Measurements from ENCODE around the gene PPP2R5A. TPM values are rescaled to one million over a fixed set of nuclear protein-coding genes. Genes with fewer than 3 reads are reported as not detected.
"Not testable (repeated sequence)": the region's sequence is repeated elsewhere in the genome, so short reads cannot be mapped to it uniquely, and the experiment has no call there.

Gene PPP2R5A
- total RNA-seq, 1 experiment from 2014 or later: 65.3 TPM

DNA sequence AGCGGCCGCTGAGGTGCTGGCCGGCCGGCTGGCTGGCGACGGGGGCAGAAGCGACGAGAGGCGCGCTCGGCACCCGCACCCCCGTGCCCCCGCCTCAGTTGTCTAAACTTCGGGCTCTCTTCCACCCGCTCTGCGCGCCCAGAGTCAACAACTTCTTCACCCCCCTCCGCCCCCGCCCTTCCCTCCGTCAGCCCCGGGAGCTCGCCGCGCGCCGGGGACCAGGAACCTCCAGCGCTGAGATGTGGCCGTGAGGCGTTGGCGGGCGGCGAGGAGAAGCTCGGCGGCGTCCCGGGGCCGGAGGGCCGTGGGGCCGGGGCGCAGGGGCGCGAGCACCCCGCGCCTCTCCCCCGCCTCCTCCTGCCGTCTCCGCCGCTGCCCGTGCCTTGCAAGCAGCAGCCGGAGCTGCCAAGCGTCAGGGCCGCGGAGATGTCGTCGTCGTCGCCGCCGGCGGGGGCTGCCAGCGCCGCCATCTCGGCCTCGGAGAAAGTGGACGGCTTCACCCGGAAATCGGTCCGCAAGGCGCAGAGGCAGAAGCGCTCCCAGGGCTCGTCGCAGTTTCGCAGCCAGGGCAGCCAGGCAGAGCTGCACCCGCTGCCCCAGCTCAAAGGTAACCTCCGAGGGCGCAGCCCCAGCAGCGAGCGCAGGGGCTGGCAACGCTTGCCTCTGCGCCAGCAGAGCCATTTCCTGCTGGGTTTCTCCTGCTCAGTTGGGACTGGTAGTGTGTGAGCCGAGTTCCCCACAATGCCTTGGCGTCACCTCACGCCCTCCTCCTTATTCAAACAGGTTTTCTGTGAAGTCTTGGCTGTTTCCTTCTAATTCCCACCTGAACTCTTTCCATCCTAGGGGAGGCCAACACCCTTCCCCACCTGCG lies 710 bp downstream of the PPP2R5A start:
- Histone ChIP-seq H3K27me3 (ENCODE audit: control insufficient read depth, insufficient read depth, low read length) (no peaks in the 10 kb centered on the region), H3K36me3 (replicated peaks; ENCODE audit: control insufficient read depth, insufficient read depth, low read length) (no peaks in the 10 kb centered on the region), H3K4me3 (ENCODE audit: insufficient read depth, low read depth, low read length) (peak overlapping the region; percentile 80)
- peak; percentile 70 for DNase-seq

DNA sequence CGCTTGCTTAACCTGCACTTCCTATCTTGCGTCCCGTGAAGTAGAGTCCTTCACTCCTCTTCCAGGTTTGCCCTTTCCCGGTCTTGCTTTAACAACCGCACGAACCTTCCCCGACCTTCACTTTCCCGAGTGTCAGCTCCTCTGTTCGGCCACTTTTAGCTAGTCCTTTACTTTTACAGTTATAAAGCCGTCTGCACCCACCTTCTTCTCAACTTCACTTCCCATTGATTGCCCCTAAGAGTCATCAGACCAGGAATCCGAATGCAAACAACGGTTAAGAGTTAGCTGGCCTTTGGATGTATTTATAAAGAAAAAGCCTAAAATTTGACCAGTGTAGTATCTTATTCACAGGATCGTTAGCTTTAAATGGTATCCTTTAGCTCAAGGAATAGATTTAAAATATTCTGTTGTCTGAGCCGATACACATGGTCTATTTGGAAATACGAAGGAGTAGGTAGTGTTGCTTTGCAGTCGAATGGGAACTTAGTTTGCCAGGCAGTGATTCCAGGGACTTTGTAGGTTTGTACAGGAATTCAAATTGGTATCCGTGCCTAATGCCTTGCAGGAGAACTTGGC lies 1.4 kb downstream of the PPP2R5A start:
- Histone ChIP-seq H3K4me3 (ENCODE audit: insufficient read depth, low read depth, low read length) (peak overlapping the region; percentile 80), H3K36me3 (replicated peaks; ENCODE audit: control insufficient read depth, insufficient read depth, low read length) (no peaks in the 10 kb centered on the region), H3K27me3 (ENCODE audit: control insufficient read depth, insufficient read depth, low read length) (no peaks in the 10 kb centered on the region)
- DNase-seq: no peak

DNA sequence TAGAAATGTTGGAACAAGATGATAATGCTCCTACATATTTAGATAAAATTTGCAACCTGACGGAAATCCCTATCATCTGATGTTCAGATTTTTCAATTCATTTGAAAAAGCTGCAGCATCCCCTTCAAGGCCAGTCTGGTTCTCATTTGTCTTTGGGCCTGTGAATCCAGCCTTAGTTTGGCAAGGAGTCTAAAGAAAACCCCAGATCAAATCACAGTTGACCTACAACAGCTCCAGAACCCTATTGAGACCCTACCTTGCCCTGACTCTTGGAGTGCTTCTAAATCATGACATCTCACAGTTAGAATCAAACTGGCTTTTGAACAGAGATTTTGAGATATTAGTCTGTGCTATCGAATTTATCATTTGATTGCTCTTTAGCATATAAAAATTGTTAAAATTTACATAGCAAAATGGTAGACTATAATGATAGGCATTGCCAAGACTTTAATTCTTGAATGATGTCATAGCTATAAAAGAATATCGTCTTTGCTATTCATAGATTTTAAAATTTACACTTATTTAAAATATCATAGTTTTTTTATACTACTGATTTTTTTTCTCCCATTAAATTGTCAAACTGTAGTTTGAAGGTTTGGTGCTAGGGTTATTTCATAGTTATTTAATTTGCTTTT lies 2.2 kb downstream of the PPP2R5A start:
- H3K27me3 ChIP-seq (ENCODE audit: control insufficient read depth, insufficient read depth, low read length): no peaks in the 10 kb centered on the region
- peak overlapping the region; percentile 80 for H3K4me3 ChIP-seq (ENCODE audit: insufficient read depth, low read depth, low read length)
- H3K36me3 ChIP-seq (replicated peaks; ENCODE audit: control insufficient read depth, insufficient read depth, low read length): no peaks in the 10 kb centered on the region
- no peak for DNase-seq

DNA sequence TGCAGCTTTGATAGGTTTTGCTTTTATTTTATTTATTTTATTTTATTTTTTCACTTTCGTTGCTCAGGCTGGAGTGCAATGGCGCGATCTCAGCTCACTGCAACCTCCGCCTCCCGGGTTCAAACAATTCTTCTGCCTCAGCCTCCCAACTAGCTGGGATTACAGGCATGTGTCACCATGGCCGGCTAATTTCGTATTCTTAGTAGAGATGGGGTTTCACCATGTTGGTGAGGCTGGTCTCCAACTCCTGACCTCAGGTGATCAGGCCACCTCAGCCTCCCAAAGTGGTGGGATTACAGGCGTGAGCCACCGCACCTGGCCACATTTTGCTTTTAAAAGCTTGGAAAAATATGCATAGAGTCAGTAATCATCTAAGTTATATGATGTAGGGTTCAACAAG lies 2.8 kb downstream of the PPP2R5A start:
- not testable (repeated sequence) for H3K36me3 ChIP-seq (replicated peaks; ENCODE audit: control insufficient read depth, insufficient read depth, low read length); H3K4me3 ChIP-seq (ENCODE audit: insufficient read depth, low read depth, low read length); H3K27me3 ChIP-seq (ENCODE audit: control insufficient read depth, insufficient read depth, low read length); DNase-seq

DNA sequence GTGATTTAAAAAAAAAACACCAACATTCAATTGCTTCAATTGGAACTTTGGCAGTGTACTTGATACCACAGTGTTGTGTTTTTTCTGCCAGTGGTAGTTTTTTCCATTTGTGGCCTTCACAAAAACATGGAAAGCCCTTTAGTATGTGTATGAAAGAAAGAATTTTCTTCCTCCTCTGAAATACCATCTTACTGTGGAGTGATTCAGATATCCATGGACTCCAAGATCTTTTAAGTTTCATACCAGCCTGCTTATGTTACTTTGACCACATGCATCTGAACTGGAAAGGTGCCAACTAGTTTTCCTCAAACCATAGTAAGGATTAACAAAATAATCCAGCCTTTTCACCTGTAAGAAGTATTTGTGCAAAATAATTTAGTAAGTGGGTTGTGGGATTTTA lies 3.4 kb downstream of the PPP2R5A start:
- Histone ChIP-seq H3K4me3 (ENCODE audit: insufficient read depth, low read depth, low read length) (no peak overlapping the region), H3K27me3 (ENCODE audit: control insufficient read depth, insufficient read depth, low read length) (no peaks in the 10 kb centered on the region), H3K36me3 (replicated peaks; ENCODE audit: control insufficient read depth, insufficient read depth, low read length) (no peaks in the 10 kb centered on the region)
- no peak for DNase-seq

DNA sequence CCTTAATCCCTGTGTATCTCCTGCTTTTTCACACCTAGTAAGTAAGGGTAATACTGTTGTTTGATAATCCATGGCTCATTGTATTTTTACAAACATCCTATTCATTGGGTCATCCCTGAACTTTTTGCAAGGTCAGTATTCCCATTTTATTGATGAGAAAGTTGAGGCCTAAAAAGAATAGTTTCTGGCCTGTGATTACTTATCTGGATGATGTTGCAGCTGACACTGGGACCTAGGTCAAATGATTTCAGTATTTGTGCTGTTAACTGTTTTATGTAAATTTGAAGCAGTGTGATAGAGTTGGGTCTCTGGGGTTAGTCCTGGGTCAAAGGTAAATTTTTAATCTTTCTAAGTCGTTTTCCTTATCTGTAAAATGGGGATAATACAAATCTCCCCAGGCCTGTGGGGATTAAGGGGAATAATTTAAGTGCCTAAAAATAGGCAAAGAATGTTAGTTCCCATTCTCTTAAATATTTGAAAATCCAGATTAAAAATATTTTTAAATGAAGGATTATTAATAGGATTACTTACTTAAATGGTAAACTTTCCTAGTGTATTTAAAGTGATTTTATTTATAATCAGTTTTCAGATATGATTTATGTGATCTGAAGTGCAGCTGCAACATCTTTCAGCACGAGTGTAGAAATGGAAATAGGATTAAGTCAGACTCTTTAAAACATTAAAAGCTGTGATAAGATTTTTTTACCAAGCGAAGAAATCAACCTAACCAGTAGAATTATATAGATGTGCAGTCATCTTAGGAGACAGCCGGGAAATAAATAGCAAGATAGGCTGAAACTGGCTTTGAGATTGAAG lies 4.3 kb downstream of the PPP2R5A start:
- no peak overlapping the region for H3K4me3 ChIP-seq (ENCODE audit: insufficient read depth, low read depth, low read length)
- H3K27me3 ChIP-seq (ENCODE audit: control insufficient read depth, insufficient read depth, low read length): no peaks in the 10 kb centered on the region
- H3K36me3 ChIP-seq (replicated peaks; ENCODE audit: control insufficient read depth, insufficient read depth, low read length): no peaks in the 10 kb centered on the region
- DNase-seq: no peak

DNA sequence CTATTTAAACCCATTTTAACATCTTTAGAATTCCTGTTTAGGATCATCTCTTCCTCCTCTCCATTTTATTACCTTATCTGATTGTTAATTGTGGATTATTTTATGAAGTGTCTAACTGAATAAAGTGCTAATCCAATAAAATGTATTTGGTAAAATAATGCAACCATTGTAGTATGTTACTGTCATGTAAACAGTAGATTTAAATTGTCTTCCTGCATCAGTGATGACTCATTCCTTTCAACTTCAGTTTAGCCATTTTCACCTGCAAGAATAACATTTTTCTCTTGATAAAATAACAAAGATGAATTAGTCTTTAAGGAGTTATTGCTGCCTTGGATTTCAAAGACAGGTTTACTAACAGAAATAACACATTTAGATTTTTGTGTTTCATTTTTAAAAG lies 5.4 kb downstream of the PPP2R5A start:
- no peak overlapping the region for H3K4me3 ChIP-seq (ENCODE audit: insufficient read depth, low read depth, low read length)
- DNase-seq: no peak

DNA sequence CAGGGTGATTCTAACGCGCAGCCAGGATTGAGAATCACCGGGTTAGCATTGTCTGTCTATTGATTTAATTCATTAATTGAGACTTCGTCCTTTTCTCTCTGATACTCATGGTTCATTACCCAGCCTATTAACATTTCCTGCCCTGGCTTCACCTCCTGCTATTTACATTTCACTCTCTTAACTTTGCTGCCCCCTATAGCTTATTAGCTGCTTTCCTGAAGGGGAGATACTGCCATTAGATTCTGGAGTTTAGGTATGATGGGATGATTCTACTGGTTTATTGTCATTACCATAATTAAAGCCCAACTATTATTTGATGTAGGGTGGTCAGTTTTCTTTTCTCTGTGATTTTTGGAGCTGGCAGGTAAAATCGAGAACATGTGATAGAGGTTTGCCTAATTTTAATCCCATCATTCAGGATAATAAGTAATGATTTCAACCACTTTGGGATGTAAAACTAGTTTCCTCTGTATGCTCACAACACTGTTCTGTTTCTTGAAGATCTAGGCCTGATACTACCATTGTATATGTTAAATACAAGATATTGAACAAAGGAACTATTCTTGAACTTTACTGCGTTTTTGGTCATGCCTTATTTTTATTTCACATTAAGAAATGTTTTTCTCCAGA lies 6.4 kb downstream of the PPP2R5A start:
- no peaks in the 10 kb centered on the region for H3K27me3 ChIP-seq (ENCODE audit: control insufficient read depth, insufficient read depth, low read length)
- DNase-seq: peak; percentile 57
- no peaks in the 10 kb centered on the region for H3K36me3 ChIP-seq (replicated peaks; ENCODE audit: control insufficient read depth, insufficient read depth, low read length)
- no peak overlapping the region for H3K4me3 ChIP-seq (ENCODE audit: insufficient read depth, low read depth, low read length)

More for the DNA sequence above, 5.4 kb downstream of the PPP2R5A start:
- H3K36me3 ChIP-seq (replicated peaks; ENCODE audit: control insufficient read depth, insufficient read depth, low read length): no peaks in the 10 kb centered on the region
- H3K27me3 ChIP-seq (ENCODE audit: control insufficient read depth, insufficient read depth, low read length): no peaks in the 10 kb centered on the region

DNA sequence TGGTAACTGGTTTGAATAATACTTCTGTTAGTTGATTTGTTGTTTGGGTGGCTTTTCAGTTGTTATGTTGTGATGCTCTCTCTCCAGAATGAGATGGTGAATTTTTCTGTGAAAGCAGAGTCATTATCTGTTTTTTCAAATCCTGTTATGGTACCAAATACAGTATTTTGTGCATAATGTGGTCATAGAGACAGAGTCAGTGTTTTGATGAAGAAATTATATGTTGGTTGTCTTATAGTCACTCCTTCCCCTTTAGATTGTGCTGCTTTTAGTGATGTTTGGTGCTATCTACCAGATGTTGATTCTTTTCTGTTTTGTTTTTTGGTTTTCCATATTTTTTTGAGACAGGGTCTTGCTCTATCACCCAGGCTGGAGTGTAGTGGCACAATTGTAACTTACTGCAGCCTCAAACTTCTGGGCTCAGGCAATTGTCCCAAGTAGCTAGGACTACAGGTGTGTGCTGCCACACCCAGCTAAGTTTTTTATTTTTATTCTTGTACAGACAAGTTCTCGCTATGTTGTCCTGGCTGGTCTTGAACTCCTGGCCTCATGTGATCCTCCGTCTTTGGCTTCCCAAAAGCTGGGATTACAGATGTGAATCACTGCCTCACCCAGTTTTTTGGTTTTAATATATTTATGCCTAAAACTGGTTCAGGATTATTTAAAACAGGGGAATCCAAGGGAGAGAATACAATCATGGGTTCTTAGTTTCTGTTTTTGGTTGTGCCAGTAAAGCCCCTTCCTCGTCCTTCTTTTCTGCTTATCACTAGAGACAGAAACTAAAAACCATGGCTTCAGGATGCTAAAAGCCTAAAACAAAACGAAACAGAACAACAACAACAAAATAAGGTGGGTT lies 7.3 kb downstream of the PPP2R5A start:
- no peak for DNase-seq
- Histone ChIP-seq H3K36me3 (replicated peaks; ENCODE audit: control insufficient read depth, insufficient read depth, low read length) (no peaks in the 10 kb centered on the region), H3K4me3 (ENCODE audit: insufficient read depth, low read depth, low read length) (no peak overlapping the region), H3K27me3 (ENCODE audit: control insufficient read depth, insufficient read depth, low read length) (no peaks in the 10 kb centered on the region)

DNA sequence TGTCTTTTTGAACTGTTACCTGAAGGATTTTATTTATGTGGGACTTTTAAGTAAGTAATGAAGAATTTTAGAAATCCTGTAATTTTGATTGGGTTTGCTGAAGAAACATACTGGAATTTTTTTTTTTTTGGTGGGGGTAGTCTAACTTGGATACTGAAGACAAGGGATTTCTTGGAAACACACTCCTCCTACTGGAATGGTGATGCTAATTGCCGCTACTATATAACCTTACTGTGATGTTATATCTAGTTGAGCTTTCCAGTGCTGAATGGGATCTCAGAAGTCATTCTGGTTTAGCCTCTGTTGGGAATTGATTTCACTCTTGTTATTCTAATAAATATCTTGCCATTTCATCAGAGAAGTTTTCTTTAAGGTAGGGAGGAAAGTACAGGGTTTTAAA lies 8.4 kb downstream of the PPP2R5A start:
- DNase-seq: no peak
- no peaks in the 10 kb centered on the region for H3K27me3 ChIP-seq (ENCODE audit: control insufficient read depth, insufficient read depth, low read length)

DNA sequence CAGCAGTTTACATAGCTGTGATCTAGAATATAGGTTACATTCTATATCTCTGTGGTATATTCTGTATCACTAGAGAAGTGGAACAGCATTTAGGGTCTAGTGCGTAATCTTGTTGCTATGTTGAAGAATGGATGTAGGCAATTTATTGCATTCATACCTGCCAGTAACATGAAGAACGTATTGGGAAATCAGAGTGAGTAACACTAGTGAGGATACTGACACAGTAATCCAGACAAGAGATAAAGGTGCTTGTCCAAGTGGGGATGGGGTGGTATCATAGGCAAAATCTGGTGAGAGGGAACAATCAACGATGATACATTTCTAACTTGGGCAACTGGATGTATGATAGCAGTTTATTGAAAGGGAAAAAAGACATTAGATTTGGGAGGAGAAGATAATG lies 9.8 kb downstream of the PPP2R5A start:
- no peak for DNase-seq
- no peaks in the 10 kb centered on the region for H3K36me3 ChIP-seq (replicated peaks; ENCODE audit: control insufficient read depth, insufficient read depth, low read length)
- no peak overlapping the region for H3K4me3 ChIP-seq (ENCODE audit: insufficient read depth, low read depth, low read length)
- H3K27me3 ChIP-seq (ENCODE audit: control insufficient read depth, insufficient read depth, low read length): no peaks in the 10 kb centered on the region

More for the DNA sequence above, 8.4 kb downstream of the PPP2R5A start:
- Histone ChIP-seq H3K4me3 (ENCODE audit: insufficient read depth, low read depth, low read length) (no peak overlapping the region), H3K36me3 (replicated peaks; ENCODE audit: control insufficient read depth, insufficient read depth, low read length) (no peaks in the 10 kb centered on the region)

DNA sequence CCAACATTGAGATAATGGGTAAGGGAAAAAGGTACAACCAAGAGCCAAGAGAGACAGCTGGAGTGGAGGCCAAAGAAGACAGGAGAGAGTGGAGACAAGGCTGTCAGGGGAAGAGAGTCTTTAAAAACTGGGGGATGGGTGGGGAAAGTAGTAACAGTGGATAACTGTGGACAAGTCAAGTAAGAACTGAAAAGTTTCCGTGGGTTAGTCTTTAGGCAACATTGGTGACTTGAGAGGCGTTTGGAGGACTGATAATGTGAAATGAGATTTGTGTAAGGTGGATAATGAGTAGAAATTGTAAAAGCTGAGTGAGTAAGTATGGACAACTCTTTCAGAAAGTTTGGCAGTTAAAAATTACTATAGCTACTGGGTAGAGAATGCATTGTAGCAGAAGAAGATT lies 10.4 kb downstream of the PPP2R5A start:
- Histone ChIP-seq H3K4me3 (ENCODE audit: insufficient read depth, low read depth, low read length) (no peak overlapping the region), H3K36me3 (replicated peaks; ENCODE audit: control insufficient read depth, insufficient read depth, low read length) (no peaks in the 10 kb centered on the region), H3K27me3 (ENCODE audit: control insufficient read depth, insufficient read depth, low read length) (no peaks in the 10 kb centered on the region)
- DNase-seq: no peak

DNA sequence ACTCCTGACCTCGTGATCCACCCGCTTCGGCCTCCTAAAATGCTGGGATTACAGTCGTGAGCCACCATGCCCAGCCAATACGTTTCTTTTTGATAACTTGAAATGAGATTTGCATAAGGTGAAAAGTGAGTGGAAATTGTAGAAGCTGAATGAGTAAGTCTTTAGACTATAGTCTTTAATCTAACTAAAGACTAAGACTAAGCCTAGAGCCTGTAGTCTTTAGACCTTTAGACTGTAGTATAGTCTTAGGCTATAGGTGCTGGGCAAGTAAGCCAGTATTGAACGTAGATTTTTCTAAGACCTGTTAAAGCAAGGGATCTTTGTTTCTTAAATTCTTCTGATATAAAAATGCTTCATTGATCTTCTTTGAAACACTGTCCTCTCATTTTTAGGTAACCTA lies 12.1 kb downstream of the PPP2R5A start:
- Histone ChIP-seq H3K36me3 (replicated peaks; ENCODE audit: control insufficient read depth, insufficient read depth, low read length) (no peaks in the 10 kb centered on the region), H3K27me3 (ENCODE audit: control insufficient read depth, insufficient read depth, low read length) (no peaks in the 10 kb centered on the region), H3K4me3 (ENCODE audit: insufficient read depth, low read depth, low read length) (no peak overlapping the region)
- no peak for DNase-seq

Data from H7 (cell line).